ENCODE results near the gene SENP6.
"Not testable (repeated sequence)": the region's sequence is repeated elsewhere in the genome, so short reads cannot be mapped to it uniquely, and the experiment has no call there.

DNA sequence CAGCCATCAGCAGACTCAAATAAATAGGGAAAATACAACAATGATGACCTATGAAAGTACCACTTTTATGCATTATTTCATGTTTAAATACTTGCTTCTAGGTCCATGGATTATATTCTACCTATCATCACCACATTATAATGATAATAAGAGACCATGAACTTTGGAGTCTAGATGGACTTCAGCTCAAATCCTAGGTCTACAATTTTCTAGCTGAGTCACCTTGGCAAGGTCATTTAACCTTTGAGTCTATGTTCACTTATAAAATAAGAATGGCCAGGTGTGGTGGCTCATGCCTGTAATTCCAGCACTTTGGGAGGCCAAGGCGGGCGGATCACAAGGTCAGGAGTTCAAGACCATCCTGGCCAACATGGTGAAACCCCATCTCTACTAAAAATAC, 5.3 kb upstream of the SENP6 start:
- TF ChIP-seq CTCF (IDR thresholded peaks at IDR 0.05; ENCODE audit: poor library complexity, severe bottlenecking); EZH2 (IDR thresholded peaks at IDR 0.05; ENCODE audit: borderline replicate concordance, insufficient read depth, low read length, poor library complexity, severe bottlenecking): not testable (repeated sequence)

Measured in neural cell (in vitro differentiated cells).